Measurements from ENCODE around the gene SCART1. TPM values are rescaled to one million over a fixed set of nuclear protein-coding genes. Genes with fewer than 3 reads are reported as not detected.

SCART1 gene
- total RNA-seq, 1 experiment from 2014 or later: 3.7 TPM

DNA sequence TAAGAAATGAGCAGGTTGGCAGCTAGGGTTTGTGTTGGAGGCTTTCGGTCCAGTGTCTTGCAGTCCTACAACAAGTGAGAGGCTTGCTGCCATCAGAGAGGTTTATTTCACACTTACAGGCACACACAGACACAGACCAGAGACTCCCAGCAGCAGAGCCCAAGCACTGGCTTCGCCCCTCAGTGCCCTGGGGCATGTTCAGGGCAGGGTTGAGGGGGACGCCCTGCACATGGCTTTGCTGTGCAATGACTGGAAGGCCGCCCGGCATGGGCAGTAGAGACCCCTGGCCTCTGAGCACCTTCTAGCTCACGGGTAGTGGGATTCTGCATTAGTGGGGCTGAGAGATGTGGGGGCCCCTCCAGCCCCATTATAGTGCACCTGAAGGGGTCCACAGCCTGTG lies 33.2 kb upstream of the SCART1 start:
- DNase-seq (ENCODE audit: low read depth, low spot score) (no peak), ATAC-seq (no peak)
- intact Hi-C loops (cut with micrococcal nuclease): no loop called here
- no peak overlapping the region for H2AFZ ChIP-seq (ENCODE audit: low read depth, low read length, poor library complexity, severe bottlenecking)
- H4K20me1 ChIP-seq (ENCODE audit: insufficient read depth): no peaks in the 10 kb centered on the region
- no peak overlapping the region for H3K9ac ChIP-seq (ENCODE audit: low read length)
- H3K9me3 ChIP-seq (ENCODE audit: control insufficient read depth in 1 of 2, insufficient read depth in 1 of 2, low read depth in 1 of 2, low read length in 2 of 2): no peaks in the 10 kb centered on the region
- no peak overlapping the region for H3K4me2 ChIP-seq (ENCODE audit: low read length)
- no peaks in the 10 kb centered on the region; a peak in 1 of 4 replicates for H3K36me3 ChIP-seq (ENCODE audit: control insufficient read depth in 1 of 2, insufficient read depth in 2 of 2, low read length in 2 of 2)
- ChIA-PET RAD21 (ENCODE audit: low non-redundant PET in 1 of 2, low total read pairs in 2 of 2, uncharacterized antibody in 2 of 2, unreplicated experiment in 2 of 2) (no interaction called here), POLR2A (no interaction called here), CTCF (no interaction called here)
- TF ChIP-seq JUND (IDR thresholded peaks at IDR 0.05) (no peak), ZBTB33 (IDR thresholded peaks at IDR 0.05; ENCODE audit: extremely low read depth, insufficient replicate concordance, low read length) (no peak), EGR1 (IDR thresholded peaks at IDR 0.05; ENCODE audit: low read depth) (no peak), CTCF (IDR thresholded peaks at IDR 0.05 in 2 of 3, conservative IDR thresholded peaks at IDR 0.05 in 1 of 3; ENCODE audit: borderline replicate concordance in 1 of 3, insufficient read depth in 1 of 3, low read depth in 2 of 3, low read length in 2 of 3) (no peak), TCF7L2 (IDR thresholded peaks at IDR 0.05; ENCODE audit: borderline replicate concordance, extremely low read depth, insufficient read depth, insufficient read length) (no peak), SIN3A (IDR thresholded peaks at IDR 0.05; ENCODE audit: low read depth) (no peak), EZH2 (IDR thresholded peaks at IDR 0.05) (no peak), YY1 (IDR thresholded peaks at IDR 0.05; ENCODE audit: extremely low read depth, insufficient replicate concordance, low read depth, low read length) (no peak), CEBPB (IDR thresholded peaks at IDR 0.05; ENCODE audit: low read depth) (no peak), ATF3 (IDR thresholded peaks at IDR 0.05) (no peak), ZNF274 (IDR thresholded peaks at IDR 0.05; ENCODE audit: low read depth, low read length) (no peak), SRF (IDR thresholded peaks at IDR 0.05; ENCODE audit: low read depth) (no peak), EZH2phosphoT487 (IDR thresholded peaks at IDR 0.05; ENCODE audit: borderline replicate concordance) (no peak), POLR2A (IDR thresholded peaks at IDR 0.05; ENCODE audit: borderline replicate concordance, extremely low read depth, insufficient read depth, insufficient read length) (no peak), FOSL1 (IDR thresholded peaks at IDR 0.05; ENCODE audit: low read depth) (no peak)
- TF ChIP-seq, protein P1, sequence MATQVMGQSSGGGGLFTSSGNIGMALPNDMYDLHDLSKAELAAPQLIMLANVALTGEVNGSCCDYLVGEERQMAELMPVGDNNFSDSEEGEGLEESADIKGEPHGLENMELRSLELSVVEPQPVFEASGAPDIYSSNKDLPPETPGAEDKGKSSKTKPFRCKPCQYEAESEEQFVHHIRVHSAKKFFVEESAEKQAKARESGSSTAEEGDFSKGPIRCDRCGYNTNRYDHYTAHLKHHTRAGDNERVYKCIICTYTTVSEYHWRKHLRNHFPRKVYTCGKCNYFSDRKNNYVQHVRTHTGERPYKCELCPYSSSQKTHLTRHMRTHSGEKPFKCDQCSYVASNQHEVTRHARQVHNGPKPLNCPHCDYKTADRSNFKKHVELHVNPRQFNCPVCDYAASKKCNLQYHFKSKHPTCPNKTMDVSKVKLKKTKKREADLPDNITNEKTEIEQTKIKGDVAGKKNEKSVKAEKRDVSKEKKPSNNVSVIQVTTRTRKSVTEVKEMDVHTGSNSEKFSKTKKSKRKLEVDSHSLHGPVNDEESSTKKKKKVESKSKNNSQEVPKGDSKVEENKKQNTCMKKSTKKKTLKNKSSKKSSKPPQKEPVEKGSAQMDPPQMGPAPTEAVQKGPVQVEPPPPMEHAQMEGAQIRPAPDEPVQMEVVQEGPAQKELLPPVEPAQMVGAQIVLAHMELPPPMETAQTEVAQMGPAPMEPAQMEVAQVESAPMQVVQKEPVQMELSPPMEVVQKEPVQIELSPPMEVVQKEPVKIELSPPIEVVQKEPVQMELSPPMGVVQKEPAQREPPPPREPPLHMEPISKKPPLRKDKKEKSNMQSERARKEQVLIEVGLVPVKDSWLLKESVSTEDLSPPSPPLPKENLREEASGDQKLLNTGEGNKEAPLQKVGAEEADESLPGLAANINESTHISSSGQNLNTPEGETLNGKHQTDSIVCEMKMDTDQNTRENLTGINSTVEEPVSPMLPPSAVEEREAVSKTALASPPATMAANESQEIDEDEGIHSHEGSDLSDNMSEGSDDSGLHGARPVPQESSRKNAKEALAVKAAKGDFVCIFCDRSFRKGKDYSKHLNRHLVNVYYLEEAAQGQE (IDR thresholded peaks at IDR 0.05; ENCODE audit: low read depth): no peak
- TF ChIP-seq, protein P2, sequence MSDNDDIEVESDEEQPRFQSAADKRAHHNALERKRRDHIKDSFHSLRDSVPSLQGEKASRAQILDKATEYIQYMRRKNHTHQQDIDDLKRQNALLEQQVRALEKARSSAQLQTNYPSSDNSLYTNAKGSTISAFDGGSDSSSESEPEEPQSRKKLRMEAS (IDR thresholded peaks at IDR 0.05): no peak
- H3K27me3 ChIP-seq (ENCODE audit: insufficient read depth, low read length): no peaks in the 10 kb centered on the region
- H3K4me3 ChIP-seq (replicated peaks in 1 of 2; ENCODE audit: low read depth in 1 of 2, low read length in 2 of 2): no peak overlapping the region
- no TSS peak for BruUV-seq (replicated peaks)
- no peak overlapping the region for H3K27ac ChIP-seq (ENCODE audit: low read depth, low read length)
- H3K9me2 ChIP-seq (ENCODE audit: insufficient read depth): no peaks in the 10 kb centered on the region
- no peaks in the 10 kb centered on the region for H3K4me1 ChIP-seq (ENCODE audit: control insufficient read depth in 1 of 2, insufficient read depth in 2 of 2, low read length in 2 of 2)
- H3K79me2 ChIP-seq (ENCODE audit: insufficient read depth, low read length): no peaks in the 10 kb centered on the region

Measured in HCT116 (cell line).